NCI-H2196 treated with DMSO at 0.1 percent for 48 hours (cell line): Measurements from ENCODE around the gene ARAF.
"Not testable (repeated sequence)": the region's sequence is repeated elsewhere in the genome, so short reads cannot be mapped to it uniquely, and the experiment has no call there.

Experiments used
- DNase-seq: peaks from one replicate; lab custom pipeline; 2025; ENCODE audit not compliant: unreplicated experiment; lab: John Stamatoyannopoulos, UW

ARAF gene

GRCh38 chrX:47584714-47585113 lies 23.7 kb downstream of the ARAF start:
- DNase-seq, result no peak

DNA sequence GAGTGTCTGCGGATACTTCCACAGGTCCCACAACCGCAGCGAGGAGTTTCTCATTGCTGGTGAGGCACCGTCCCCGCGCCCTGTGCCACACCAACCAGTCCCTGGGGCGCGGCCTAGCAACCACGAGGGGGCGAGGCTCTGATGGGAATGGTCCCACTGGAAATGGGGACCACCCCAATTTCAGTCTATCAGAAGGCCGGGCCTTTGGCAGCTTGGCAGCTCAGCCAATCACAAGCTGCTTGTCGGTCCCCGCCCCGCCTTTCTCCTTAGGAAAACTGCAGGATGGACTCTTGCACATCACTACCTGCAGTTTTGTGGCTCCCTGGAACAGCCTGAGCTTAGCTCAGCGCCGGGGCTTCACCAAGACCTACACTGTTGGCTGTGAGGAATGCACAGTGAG lies 24.3 kb downstream of the ARAF start:
- DNase-seq, result no peak

GRCh38 chrX:47586043-47586787 lies 25.2 kb downstream of the ARAF start:
- no peak for DNase-seq

DNA sequence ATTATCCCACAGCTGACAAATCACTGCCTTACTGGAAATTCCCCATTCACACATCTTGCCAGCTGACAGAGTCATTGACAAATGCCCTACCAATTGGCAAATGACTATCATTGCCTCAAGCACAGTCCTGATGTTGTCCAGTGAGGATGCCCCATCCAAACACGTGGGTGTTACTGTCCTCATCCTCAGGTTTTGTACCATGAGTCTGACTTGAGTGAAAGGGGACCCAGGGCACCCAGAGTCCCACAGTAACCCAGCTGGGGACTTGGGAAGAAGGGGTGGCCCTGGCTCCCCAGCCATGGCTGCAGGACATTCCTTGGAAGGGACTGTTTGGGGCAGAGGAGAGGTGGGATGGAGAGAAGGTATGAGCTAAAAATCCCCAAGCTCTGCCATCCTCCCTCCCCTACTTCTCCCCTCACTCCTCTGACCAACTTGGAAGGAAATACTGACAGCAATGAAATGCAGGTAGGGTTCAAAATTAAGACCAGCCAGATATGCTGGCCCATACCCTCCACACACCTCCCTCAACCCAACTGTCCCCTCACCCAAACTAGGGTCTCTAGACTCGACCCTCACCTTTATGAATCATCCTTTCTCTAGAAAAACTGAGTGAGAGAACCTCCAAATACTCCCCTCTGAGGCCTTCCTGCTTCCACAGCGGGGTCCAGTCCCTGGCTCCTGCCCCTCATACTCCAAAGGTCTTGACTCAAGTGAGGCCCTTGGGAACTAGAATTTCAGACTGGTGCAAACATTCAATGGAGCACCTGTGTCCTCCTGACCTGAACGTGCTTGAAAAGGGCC lies 26.3 kb downstream of the ARAF start:
- no peak for DNase-seq

DNA sequence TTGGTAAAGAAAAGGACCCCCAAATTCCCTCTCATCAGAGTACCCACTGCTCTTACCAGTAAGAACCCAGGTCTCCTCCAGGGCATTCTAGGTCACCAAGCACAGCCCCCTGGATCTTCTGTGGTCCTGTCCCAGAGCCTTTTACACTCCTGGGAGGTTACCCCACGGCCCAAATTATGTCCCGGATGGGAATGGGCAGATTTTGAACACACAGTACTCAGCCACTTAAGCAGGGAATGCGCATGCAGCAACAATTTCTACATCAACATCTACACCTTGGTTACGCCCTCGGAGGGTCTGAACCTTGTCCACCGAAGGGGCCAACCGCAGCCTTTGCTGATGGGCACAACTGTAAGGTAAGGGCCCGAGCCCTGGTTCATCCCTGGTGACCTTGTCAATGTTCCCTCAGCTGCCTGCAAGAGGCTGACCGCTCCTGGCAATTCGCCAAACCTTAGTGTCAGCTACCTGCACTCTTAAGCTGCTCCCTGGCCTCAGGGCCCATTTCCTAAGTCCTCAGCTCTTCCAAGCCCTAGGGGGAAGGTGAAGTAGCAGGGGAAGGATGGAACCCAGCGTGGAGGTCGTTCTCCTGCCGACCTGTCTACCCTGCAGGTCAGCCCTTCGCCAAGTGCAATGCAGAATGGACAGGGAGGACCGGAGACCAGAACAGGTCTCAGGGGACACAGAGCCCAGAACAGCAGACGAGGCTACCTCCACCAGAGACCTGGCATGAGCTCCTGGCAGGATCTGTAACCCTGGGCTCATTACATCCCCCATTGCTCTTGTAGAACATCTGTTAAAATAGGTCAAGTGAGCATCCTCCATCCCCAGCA lies 27.1 kb downstream of the ARAF start:
- no peak for DNase-seq

DNA sequence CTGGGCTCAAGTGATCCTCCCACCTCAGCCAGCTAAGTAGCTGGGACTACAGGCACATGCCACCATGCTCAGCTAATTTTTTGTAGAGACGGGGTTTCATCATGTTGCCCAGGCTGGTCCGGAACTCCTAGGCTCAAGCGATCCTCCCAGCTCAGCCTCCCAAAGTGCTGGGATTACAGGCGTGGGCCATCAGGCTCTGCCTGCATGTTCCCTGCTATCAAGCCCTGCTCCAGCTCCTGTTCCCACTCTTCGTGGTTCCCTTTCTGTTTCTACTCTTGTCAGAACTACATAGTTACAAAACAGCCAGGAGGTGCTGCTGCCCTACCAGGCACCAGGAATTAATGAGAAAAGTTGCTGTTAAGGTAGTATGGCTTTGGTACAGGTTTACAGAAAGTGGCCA lies 30.0 kb downstream of the ARAF start:
- DNase-seq, result no peak

DNA sequence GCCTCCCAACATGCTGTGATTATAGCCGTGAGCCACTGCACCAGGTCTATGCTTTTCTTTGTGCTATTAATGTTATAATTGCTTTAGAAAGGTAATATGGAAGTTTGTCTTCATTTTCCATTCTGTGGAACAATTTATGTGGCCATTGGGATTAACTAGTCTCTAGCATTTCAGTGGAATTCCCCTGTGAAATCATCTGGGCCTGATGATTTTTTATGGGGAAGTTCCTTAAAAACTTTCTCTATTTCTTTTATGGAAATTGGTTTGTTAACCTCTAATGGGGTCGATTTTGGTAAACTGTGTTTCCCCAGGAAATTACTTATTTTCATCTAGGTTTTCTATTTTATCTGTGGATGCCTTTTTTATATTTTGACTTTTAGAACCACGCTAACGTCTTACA lies 32.5 kb downstream of the ARAF start:
- DNase-seq, result no peak

- no peak for DNase-seq
These were observed 34.8 kb downstream of the ARAF start for GRCh38 chrX:47595716-47596251.

- DNase-seq, result no peak
These were observed 35.3 kb downstream of the ARAF start for GRCh38 chrX:47596256-47596655.

- DNase-seq, result no peak
These were observed 36.2 kb downstream of the ARAF start for GRCh38 chrX:47597222-47597621.

- not testable (repeated sequence) for DNase-seq
These were observed 42.1 kb downstream of the ARAF start for GRCh38 chrX:47603125-47603524.

GRCh38 chrX:47605024-47605423 lies 44.0 kb downstream of the ARAF start:
- DNase-seq, result no peak

- DNase-seq, result no peak
These were observed 46.1 kb downstream of the ARAF start for GRCh38 chrX:47607091-47607490.

GRCh38 chrX:47608130-47608810 lies 47.3 kb downstream of the ARAF start:
- no peak for DNase-seq

DNA sequence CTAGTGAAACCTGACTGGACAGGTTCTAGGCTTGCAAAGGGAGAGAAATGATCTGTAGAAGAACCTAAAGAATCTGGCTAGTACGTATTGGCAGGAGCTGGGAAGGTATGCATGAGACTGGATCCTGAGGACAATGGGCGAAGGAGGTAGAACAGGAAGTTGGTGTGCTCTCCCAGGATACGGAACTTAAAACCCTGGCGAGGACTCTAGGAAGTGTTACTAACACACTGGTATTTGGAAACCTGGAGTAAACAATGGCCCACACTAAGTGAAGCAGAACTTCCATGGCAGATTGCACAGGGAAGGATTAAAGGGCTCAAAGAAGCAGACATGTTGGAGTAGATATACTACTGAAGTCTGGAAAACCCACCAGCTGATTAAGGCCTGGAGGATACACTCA lies 49.5 kb downstream of the ARAF start:
- no peak for DNase-seq

DNA sequence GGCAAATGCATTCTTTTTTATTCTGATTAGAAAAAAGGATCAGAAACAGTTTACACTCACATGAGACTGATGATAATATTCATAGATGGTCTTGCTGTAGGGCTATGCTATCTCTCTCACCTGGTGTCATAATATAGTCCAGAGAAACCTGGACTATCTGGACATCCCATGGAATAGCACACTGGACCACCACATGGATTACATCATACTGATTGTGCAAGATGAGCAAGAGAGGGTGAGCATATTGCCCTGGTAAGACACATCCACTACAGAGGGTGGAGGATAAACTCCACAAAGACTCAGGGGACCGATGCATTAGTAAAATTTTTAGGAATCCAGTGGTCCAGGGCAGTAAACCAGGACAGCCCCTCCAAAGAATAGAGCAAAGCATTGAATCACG lies 50.5 kb downstream of the ARAF start:
- no peak for DNase-seq

GRCh38 chrX:47611926-47612325 lies 50.9 kb downstream of the ARAF start:
- DNase-seq, result no peak

DNA sequence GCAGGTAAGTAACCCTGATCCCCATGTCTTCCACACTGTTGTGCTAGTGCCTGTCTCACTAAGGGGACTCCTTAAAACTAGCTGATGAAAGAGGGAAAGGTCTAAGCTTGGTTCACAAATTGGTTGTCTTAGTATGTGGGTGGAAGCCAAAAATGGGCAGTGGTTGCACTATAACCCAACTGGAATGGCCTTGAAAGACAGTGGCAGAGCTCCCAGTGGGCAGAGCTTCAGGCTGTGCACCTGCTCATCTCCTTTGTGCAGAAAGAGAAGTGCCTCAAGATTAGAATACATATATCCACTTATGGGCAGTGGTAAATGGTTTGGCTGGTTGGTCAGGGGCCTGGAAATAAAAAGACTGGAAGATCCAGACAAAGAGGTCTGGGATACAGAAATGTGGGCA lies 51.4 kb downstream of the ARAF start:
- no peak for DNase-seq

- DNase-seq, result no peak
These were observed 52.1 kb downstream of the ARAF start for GRCh38 chrX:47613082-47613481.

DNA sequence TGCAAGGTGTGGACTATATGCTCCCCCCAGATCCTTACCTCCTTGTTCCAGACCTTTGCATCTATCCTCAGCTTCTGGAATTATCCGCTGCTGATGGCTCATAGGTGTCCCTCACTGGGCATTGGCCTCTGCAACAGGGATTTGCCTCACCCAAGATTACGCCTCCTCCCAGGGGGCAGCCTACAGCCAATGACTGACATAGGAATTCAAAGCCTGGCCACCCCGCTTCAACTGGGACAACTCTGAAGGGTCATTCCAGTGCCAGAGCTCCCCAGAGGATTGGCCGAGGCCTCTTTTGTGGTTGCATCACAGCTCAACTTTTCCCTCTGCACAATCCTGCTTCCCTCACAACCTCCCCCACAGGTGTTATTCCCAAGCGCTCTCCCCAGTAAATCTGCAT lies 53.6 kb downstream of the ARAF start:
- DNase-seq, result no peak
